Nephron progenitor cell (in vitro differentiated cells): ENCODE measurements around the gene BCAM.
A peak's percentile ranks its signal among the peaks of the same experiment; 100 is the strongest.

Source experiments
- DNase-seq: peaks from one replicate; pipeline ENCODE4 v3.0.0; 2021
- H3K27ac Mint-ChIP-seq: 2 replicates; pipeline ENCODE4 v1.8.0; 2021; ENCODE audit warnings: mild to moderate bottlenecking, moderate library complexity, mixed read lengths
- H3K27me3 Mint-ChIP-seq: 2 replicates; pipeline ENCODE4 v1.8.0; 2021; ENCODE audit warnings: mild to moderate bottlenecking, low read depth, mixed read lengths; ENCODE audit not compliant: poor library complexity
- H3K36me3 Mint-ChIP-seq: 2 replicates; pipeline ENCODE4 v1.8.0; 2021; ENCODE audit warnings: low read depth, mixed read lengths
- H3K4me1 Mint-ChIP-seq: 2 replicates; pipeline ENCODE4 v1.8.0; 2021; ENCODE audit warnings: mixed read lengths
- H3K4me3 Mint-ChIP-seq: 2 replicates; pipeline ENCODE4 v1.8.0; 2021; ENCODE audit warnings: mild to moderate bottlenecking, moderate library complexity, mixed read lengths
- H3K9me3 Mint-ChIP-seq: 2 replicates; pipeline ENCODE4 v1.8.0; 2021; ENCODE audit warnings: mild to moderate bottlenecking, moderate library complexity, mixed read lengths
- TF ChIP-seq, protein P1 (sequence below): fragments of 200-600 bp; sonication (generic); IDR thresholded peaks from 2 replicates; pipeline ENCODE4 v1.5.0; 2021; ENCODE audit warnings: antibody characterized with exemption

Gene BCAM

GRCh38 chr19:44785993-44786392 lies 22.9 kb upstream of the BCAM start:
- peaks cover 6% of the 10 kb centered on the region for H3K4me1 Mint-ChIP-seq
- H3K4me3 Mint-ChIP-seq = no peak overlapping the region
- TF ChIP-seq, protein P1, sequence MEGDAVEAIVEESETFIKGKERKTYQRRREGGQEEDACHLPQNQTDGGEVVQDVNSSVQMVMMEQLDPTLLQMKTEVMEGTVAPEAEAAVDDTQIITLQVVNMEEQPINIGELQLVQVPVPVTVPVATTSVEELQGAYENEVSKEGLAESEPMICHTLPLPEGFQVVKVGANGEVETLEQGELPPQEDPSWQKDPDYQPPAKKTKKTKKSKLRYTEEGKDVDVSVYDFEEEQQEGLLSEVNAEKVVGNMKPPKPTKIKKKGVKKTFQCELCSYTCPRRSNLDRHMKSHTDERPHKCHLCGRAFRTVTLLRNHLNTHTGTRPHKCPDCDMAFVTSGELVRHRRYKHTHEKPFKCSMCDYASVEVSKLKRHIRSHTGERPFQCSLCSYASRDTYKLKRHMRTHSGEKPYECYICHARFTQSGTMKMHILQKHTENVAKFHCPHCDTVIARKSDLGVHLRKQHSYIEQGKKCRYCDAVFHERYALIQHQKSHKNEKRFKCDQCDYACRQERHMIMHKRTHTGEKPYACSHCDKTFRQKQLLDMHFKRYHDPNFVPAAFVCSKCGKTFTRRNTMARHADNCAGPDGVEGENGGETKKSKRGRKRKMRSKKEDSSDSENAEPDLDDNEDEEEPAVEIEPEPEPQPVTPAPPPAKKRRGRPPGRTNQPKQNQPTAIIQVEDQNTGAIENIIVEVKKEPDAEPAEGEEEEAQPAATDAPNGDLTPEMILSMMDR = no peak

GRCh38 chr19:44788971-44789370 lies 19.9 kb upstream of the BCAM start:
- no peak overlapping the region for H3K4me3 Mint-ChIP-seq
- no peak for DNase-seq
- no peaks in the 10 kb centered on the region for H3K9me3 Mint-ChIP-seq
- H3K36me3 Mint-ChIP-seq = no peaks in the 10 kb centered on the region
- TF ChIP-seq, protein P1 = no peak
- H3K27me3 Mint-ChIP-seq = peaks cover 9% of the 10 kb centered on the region
- H3K4me1 Mint-ChIP-seq = peaks cover 21% of the 10 kb centered on the region
- no peak overlapping the region for H3K27ac Mint-ChIP-seq

More at GRCh38 chr19:44785993-44786392, 22.9 kb upstream of the BCAM start:
- Mint-ChIP-seq H3K27me3 (no peaks in the 10 kb centered on the region), H3K36me3 (no peaks in the 10 kb centered on the region), H3K27ac (no peak overlapping the region), H3K9me3 (no peaks in the 10 kb centered on the region)
- DNase-seq = no peak

DNA sequence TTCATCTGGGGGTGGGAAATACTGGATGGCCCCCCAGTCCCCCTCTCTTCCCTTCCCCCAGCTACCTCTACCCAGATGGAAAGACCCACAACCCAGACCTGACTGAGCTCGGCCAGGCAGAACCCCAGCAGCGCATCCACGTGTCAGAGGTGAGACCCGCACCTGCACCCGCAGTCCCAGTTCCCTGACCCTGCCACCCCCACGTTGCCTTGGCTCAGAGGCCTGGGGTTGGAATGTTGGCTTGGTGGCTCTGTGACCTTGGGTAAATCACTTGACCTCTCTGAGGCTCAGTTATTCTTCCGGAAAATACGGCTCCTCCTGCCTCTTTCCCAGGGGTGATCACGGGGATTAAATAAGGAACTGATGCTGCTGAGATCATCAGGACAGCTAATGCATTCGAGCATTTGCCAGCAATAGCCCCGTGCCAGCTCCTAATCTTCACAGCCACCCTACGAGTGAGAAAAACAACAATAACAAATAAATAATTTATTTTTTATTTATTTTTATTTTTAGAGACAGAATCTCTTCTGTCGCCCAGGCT lies 18.9 kb upstream of the BCAM start:
- Mint-ChIP-seq H3K27ac (no peak overlapping the region), H3K27me3 (peaks cover 9% of the 10 kb centered on the region), H3K36me3 (no peaks in the 10 kb centered on the region), H3K4me1 (peaks cover 15% of the 10 kb centered on the region), H3K4me3 (no peak overlapping the region), H3K9me3 (no peaks in the 10 kb centered on the region)
- TF ChIP-seq, protein P1 = no peak
- DNase-seq = no peak

GRCh38 chr19:44792281-44792680 lies 16.6 kb upstream of the BCAM start:
- H3K4me3 Mint-ChIP-seq = no peak overlapping the region
- no peaks in the 10 kb centered on the region for H3K9me3 Mint-ChIP-seq
- no peak for DNase-seq
- H3K27me3 Mint-ChIP-seq = peaks cover 12% of the 10 kb centered on the region
- peaks cover 34% of the 10 kb centered on the region for H3K4me1 Mint-ChIP-seq
- no peaks in the 10 kb centered on the region for H3K36me3 Mint-ChIP-seq
- TF ChIP-seq, protein P1 = no peak
- no peak overlapping the region for H3K27ac Mint-ChIP-seq

DNA sequence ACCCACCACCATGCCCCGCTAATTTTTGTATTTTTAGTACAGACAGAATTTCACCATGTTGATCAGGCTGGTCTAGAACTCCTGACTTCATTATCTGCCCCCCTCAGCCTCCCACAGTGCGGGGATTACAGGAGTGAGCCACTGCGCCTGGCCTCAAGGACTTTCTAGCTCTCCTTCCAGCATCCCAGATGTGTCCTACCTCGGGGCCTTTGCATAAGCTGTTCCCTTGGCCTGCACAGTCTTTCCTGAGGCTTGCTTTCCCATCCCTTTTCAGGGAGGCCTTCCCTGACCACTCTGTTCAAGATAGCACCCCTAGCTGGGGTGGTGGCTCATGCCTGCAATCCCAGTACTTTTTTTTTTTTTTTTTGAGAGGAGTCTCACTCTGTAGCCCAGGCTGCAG lies 14.3 kb upstream of the BCAM start:
- H3K27ac Mint-ChIP-seq = peak overlapping the region; percentile 45
- no peak for DNase-seq
- peaks cover 44% of the 10 kb centered on the region for H3K4me1 Mint-ChIP-seq
- H3K9me3 Mint-ChIP-seq = no peaks in the 10 kb centered on the region
- no peak overlapping the region for H3K4me3 Mint-ChIP-seq
- H3K36me3 Mint-ChIP-seq = no peaks in the 10 kb centered on the region
- peaks cover 16% of the 10 kb centered on the region for H3K27me3 Mint-ChIP-seq
- TF ChIP-seq, protein P1 = no peak

- H3K27me3 Mint-ChIP-seq = peaks cover 16% of the 10 kb centered on the region
- TF ChIP-seq, protein P1 = no peak
- H3K4me3 Mint-ChIP-seq = no peak overlapping the region
- DNase-seq = no peak
- peaks cover 47% of the 10 kb centered on the region for H3K4me1 Mint-ChIP-seq
- H3K36me3 Mint-ChIP-seq = no peaks in the 10 kb centered on the region
- H3K9me3 Mint-ChIP-seq = no peaks in the 10 kb centered on the region
- no peak overlapping the region for H3K27ac Mint-ChIP-seq
These were observed 13.4 kb upstream of the BCAM start for GRCh38 chr19:44795398-44795987.
